ENCODE data around the gene MRPS25.
"Not testable (repeated sequence)": the region's sequence is repeated elsewhere in the genome, so short reads cannot be mapped to it uniquely, and the experiment has no call there.

MRPS25 gene

GRCh38 chr3:15043408-15044171, 21.5 kb downstream of the MRPS25 start:
- DNase-seq (ENCODE audit: low read depth) = no peak

- no peak for DNase-seq (ENCODE audit: low read depth)
Measured at GRCh38 chr3:15042936-15043335, 22.2 kb downstream of the MRPS25 start.

- DNase-seq (ENCODE audit: low read depth) = no peak
Measured at GRCh38 chr3:15041950-15042349, 23.2 kb downstream of the MRPS25 start.

- DNase-seq (ENCODE audit: low read depth) = no peak
Measured at GRCh38 chr3:15040844-15041243, 24.3 kb downstream of the MRPS25 start.

DNA sequence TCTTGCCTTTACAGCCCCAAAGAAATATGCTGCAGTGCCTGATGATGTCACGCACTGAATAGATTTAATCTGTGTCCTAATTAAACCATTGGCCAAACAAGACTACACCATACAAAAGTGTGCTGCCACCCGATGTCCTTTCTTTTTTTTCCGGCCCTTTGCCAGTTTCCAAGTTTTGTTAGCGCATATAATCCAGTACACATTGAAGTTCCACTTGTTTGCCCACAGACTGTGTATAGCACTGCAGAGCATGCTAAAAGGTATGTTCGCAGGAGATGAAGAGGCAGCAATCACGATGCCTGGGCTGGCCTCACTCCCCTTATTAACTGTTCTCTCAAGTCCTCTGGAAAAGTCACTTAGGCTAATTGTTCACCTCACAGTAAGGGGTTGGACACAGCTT, 26.8 kb downstream of the MRPS25 start:
- DNase-seq (ENCODE audit: low read depth) = no peak

GRCh38 chr3:15033103-15033502, 32.0 kb downstream of the MRPS25 start:
- DNase-seq (ENCODE audit: low read depth) = no peak

DNA sequence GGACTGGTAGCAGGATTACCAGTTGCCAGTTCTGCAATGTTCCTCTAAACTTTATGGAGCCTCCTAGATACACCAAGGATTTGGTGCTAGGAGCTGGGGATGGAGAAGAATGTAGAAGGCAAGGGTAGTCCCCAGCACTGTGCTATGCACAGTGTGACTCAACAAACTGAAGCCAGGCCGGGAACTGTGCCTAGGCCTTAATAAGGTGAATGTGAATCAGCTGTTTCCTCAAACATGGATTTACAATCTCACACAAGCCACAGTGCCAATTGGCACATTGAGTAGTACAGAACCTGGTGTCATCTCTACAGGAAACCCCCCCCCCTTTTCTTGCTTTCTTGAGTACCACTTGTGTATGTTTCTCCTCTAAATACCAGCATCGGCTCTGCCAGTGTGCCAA, 32.5 kb downstream of the MRPS25 start:
- DNase-seq (ENCODE audit: low read depth) = no peak

GRCh38 chr3:15029625-15030024, 35.5 kb downstream of the MRPS25 start:
- DNase-seq (ENCODE audit: low read depth) = no peak

- DNase-seq (ENCODE audit: low read depth) = no peak
Measured at GRCh38 chr3:15023719-15024118, 41.4 kb downstream of the MRPS25 start.

DNA sequence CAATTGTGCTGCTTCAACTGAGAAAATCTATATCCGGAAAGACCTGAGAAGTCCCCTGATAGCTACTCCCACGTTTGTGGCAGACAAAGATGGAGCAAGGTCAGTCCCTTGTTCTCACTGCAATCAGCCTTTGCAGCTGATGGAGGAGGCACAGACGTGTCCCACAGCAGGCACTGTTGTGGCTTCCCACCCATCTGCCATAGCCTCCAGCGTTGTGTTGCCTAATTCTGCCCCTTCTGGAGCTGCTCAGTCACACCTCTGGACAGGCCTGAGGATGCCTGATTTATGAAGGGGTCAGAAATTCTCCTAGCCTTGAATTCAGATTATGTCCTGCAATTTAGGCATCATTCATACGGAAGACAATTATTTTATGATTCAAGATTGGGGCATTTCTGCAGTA, 41.9 kb downstream of the MRPS25 start:
- no peak for DNase-seq (ENCODE audit: low read depth)

DNA sequence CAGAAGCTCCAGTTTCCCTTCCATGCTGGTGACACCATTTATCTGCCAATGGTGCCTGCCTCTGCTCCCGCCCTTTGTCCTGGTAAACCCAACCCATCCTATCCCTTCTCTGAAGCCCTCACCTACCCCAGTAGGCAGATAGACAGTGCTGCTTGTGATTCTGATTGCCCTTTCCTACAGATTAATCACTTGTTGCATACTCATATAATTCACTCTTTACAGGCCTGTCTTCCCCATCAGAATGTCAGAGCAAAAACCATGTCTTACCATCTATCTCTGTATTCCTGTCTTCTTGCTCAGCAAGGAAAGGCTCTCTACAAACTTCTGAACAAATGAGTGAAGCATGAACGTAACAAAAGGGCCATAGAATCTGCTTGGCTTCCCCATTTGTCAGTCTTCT, 47.9 kb downstream of the MRPS25 start:
- DNase-seq (ENCODE audit: low read depth) = no peak

- DNase-seq (ENCODE audit: low read depth) = no peak
Measured at GRCh38 chr3:15015456-15015855, 49.7 kb downstream of the MRPS25 start.

- no peak for DNase-seq (ENCODE audit: low read depth)
Measured at GRCh38 chr3:15014606-15015328, 50.3 kb downstream of the MRPS25 start.

DNA sequence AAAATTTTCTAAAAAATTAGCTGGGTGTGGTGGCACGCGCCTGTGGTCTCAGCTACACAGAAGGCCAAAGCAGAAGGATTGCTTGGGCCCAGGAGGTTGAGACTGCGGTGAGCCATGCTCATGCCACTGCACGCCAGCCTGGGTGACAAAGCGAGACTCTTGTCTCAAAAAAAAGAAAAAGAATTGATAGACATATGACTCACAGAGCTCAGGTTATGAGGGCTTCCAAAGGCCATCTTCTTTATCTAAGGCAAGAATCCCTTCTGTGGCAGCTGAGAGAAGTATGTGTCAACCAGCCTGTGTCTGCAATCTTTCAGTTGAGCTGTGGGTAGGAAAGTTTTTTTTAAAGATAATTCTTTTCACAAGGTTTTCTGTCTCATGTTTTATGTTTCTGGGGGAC, 53.9 kb downstream of the MRPS25 start:
- DNase-seq (ENCODE audit: low read depth) = no peak

GRCh38 chr3:15010664-15011063, 54.5 kb downstream of the MRPS25 start:
- no peak for DNase-seq (ENCODE audit: low read depth)

GRCh38 chr3:15009167-15009566, 55.9 kb downstream of the MRPS25 start:
- no peak for DNase-seq (ENCODE audit: low read depth)

- peak; percentile 29 for DNase-seq (ENCODE audit: low read depth)
Measured at GRCh38 chr3:15007681-15008141, 57.4 kb downstream of the MRPS25 start.

DNA sequence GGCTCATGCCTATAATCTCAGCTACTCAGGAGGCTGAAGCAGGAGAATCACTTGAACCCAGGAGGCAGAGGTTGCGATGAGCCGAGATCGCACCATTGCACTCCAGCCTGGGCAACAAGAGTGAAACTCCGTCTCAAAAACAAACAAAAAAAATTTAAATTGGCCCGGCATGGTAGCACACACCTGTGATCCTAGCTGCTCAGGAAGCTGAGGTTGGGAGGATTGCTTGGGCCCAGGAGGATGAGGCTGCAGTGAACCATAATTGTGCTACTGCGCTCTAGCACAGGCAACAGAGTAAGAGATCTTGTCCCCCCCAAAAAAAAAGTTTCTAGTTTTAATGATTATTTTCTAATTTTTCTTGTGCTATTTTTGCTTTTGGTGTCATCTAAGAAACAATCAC, 65.9 kb downstream of the MRPS25 start:
- DNase-seq (ENCODE audit: low read depth) = not testable (repeated sequence)
